ENCODE results near the gene KIF3A. TPM values are rescaled to one million over a fixed set of nuclear protein-coding genes. Genes with fewer than 3 reads are reported as not detected.

KIF3A gene
- total RNA-seq, 1 experiment from 2014 or later, result 13.2 TPM

DNA sequence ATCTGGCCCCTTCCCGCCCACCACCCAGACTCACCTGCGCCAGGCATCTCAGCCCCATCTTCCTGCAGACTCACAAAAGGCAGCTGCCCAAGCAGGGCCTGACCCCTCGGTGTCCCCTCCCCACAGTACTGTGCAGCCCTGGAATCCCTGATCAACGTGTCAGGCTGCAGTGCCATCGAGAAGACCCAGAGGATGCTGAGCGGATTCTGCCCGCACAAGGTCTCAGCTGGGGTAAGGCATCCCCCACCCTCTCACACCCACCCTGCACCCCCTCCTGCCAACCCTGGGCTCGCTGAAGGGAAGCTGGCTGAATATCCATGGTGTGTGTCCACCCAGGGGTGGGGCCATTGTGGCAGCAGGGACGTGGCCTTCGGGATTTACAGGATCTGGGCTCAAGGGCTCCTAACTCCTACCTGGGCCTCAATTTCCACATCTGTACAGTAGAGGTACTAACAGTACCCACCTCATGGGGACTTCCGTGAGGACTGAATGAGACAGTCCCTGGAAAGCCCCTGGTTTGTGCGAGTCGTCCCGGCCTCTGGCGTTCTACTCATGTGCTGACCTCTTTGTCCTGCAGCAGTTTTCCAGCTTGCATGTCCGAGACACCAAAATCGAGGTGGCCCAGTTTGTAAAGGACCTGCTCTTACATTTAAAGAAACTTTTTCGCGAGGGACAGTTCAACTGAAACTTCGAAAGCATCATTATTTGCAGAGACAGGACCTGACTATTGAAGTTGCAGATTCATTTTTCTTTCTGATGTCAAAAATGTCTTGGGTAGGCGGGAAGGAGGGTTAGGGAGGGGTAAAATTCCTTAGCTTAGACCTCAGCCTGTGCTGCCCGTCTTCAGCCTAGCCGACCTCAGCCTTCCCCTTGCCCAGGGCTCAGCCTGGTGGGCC, 77.5 kb downstream of the KIF3A start:
- Mint-ChIP-seq H3K9me3 (peaks cover 0 to 6% of the 10 kb centered on the region in 2 experiments; a peak in 3 of 5 replicates), H3K27me3 (ENCODE audit: low read depth) (peaks cover 38% of the 10 kb centered on the region), H3K36me3 (ENCODE audit: insufficient read depth in 1 of 3, low read depth in 3 of 3) (no peaks in the 10 kb centered on the region), H3K27ac (no peak overlapping the region), H3K4me1 (peaks cover 9 to 23% of the 10 kb centered on the region in 2 experiments), H3K4me3 (no peak overlapping the region)
- Histone ChIP-seq H2BK5ac (ENCODE audit: insufficient read length, low read length) (no peak overlapping the region), H3K79me2 (ENCODE audit: insufficient read depth, low read length) (no peaks in the 10 kb centered on the region), H3K23ac (ENCODE audit: insufficient read length, low read depth, low read length) (no peak overlapping the region), H2BK12ac (ENCODE audit: insufficient read length, low read depth, low read length) (no peak overlapping the region), H3K9ac (ENCODE audit: extremely low read depth, insufficient read length, low read length) (no peak overlapping the region), H4K20me1 (ENCODE audit: control insufficient read depth, insufficient read depth, insufficient read length) (no peaks in the 10 kb centered on the region), H3K4ac (ENCODE audit: low read depth, low read length) (no peak overlapping the region), H3K9me3 (ENCODE audit: control insufficient read depth, low read depth, low read length) (no peaks in the 10 kb centered on the region), H4K91ac (ENCODE audit: insufficient read length, low read depth, low read length) (no peak overlapping the region), H3K4me1 (ENCODE audit: insufficient read depth, low read length) (no peaks in the 10 kb centered on the region), H2BK15ac (ENCODE audit: low read depth, low read length) (peak overlapping the region; percentile 60; the same call in 1 of the 2 replicates), H2AFZ (ENCODE audit: low read length) (no peak overlapping the region), H3K23me2 (ENCODE audit: insufficient read length, low read depth, low read length, poor library complexity, severe bottlenecking) (no peaks in the 10 kb centered on the region), H4K5ac (ENCODE audit: insufficient read length, low read depth, low read length) (no peak overlapping the region), H3K56ac (ENCODE audit: insufficient read length, low read depth, low read length) (no peak overlapping the region), H2BK120ac (ENCODE audit: low read depth, low read length, poor library complexity, severe bottlenecking) (no peak overlapping the region), H2BK20ac (ENCODE audit: low read depth, low read length, poor library complexity, severe bottlenecking) (no peak overlapping the region), H2AK5ac (ENCODE audit: insufficient read length, low read length) (no peak overlapping the region), H3K27me3 (ENCODE audit: insufficient read depth, low read length) (peaks cover 6% of the 10 kb centered on the region; the same call in 1 of the 2 replicates), H3K79me1 (ENCODE audit: insufficient read depth, low read depth, low read length, poor library complexity, severe bottlenecking) (no peaks in the 10 kb centered on the region), H3K27ac (ENCODE audit: insufficient read length, low read depth, low read length) (no peak overlapping the region), H3K18ac (ENCODE audit: insufficient read length, low read depth, low read length) (no peak overlapping the region), H3T11ph (ENCODE audit: low read length) (no peak overlapping the region), H4K8ac (replicated peaks; ENCODE audit: insufficient read length, low read depth, low read length) (no peak overlapping the region), H3K14ac (ENCODE audit: insufficient read depth, low read length) (no peak overlapping the region), H3K4me2 (ENCODE audit: insufficient read depth, insufficient read length, low read length) (no peak overlapping the region)
- no CpG with 5 or more reads among the region's 23 CpGs for WGBS (ENCODE audit: extremely low coverage, insufficient read length, low lambda C conversion rate)
- DNase-seq, result no peak
- TF ChIP-seq, protein P1, sequence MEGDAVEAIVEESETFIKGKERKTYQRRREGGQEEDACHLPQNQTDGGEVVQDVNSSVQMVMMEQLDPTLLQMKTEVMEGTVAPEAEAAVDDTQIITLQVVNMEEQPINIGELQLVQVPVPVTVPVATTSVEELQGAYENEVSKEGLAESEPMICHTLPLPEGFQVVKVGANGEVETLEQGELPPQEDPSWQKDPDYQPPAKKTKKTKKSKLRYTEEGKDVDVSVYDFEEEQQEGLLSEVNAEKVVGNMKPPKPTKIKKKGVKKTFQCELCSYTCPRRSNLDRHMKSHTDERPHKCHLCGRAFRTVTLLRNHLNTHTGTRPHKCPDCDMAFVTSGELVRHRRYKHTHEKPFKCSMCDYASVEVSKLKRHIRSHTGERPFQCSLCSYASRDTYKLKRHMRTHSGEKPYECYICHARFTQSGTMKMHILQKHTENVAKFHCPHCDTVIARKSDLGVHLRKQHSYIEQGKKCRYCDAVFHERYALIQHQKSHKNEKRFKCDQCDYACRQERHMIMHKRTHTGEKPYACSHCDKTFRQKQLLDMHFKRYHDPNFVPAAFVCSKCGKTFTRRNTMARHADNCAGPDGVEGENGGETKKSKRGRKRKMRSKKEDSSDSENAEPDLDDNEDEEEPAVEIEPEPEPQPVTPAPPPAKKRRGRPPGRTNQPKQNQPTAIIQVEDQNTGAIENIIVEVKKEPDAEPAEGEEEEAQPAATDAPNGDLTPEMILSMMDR (conservative IDR thresholded peaks at IDR 0.05), result no peak
